ENCODE data around the gene BCLAF3.

- TF ChIP-seq CTCF (IDR thresholded peaks at IDR 0.05), result no peak
- no peak for TF ChIP-seq POLR2AphosphoS5 (IDR thresholded peaks at IDR 0.05)
- TF ChIP-seq POLR2A (IDR thresholded peaks at IDR 0.05), result no peak
Observed at GRCh38 chrX:19954335-19955096, 36.3 kb downstream of the BCLAF3 start.

Data from stomach (tissue), 4 donors.